GM19023 (cell line): ENCODE data around the gene MESD.

ENCODE experiments used
- ATAC-seq: cut with Tn5 transposase; IDR thresholded peaks from one replicate; pipeline ENCODE4 v1.9.1; 2021; ENCODE audit warnings: mild to moderate bottlenecking, moderate library complexity; ENCODE audit not compliant: unreplicated experiment

MESD gene

DNA sequence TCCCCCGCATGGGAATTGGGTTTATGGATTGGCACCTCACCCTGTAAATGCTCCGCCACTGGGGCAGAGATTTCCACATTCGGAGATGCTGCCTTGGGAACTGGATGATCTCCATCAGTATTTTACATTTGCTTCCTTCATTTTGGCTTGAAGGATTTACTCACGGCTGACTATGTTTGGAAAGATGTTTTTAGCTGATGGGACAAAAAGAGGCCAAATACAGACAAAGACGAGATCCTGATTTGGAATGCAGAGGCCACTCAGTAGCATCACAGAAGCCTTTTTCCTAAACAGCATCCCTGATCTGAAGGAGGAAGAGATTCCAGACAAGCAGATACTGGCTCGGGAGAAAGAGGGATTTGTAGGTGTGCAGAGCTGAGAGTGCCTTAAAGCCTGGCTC is 76.9 kb downstream of the MESD start:
- ATAC-seq: no peak

DNA sequence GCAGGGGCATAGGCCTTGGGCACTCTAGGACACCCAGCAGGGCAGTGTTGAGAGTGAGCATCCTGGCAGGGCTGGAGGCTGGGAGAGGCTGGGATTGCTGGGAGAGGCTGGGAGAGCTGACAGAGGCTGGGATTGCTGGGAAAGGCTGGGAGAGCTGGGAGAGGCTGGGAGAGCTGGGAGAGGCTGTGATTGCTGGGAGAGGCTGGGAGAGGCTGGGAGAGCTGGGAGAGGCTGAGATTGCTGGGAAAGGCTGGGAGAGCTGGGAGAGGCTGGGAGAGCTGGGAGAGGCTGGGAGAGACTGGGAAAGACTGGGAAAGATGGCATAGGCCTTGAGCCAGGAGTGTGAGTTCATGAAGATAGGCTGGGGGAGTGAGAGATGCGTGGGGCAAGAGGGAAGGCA is 77.8 kb downstream of the MESD start:
- ATAC-seq: no peak

DNA sequence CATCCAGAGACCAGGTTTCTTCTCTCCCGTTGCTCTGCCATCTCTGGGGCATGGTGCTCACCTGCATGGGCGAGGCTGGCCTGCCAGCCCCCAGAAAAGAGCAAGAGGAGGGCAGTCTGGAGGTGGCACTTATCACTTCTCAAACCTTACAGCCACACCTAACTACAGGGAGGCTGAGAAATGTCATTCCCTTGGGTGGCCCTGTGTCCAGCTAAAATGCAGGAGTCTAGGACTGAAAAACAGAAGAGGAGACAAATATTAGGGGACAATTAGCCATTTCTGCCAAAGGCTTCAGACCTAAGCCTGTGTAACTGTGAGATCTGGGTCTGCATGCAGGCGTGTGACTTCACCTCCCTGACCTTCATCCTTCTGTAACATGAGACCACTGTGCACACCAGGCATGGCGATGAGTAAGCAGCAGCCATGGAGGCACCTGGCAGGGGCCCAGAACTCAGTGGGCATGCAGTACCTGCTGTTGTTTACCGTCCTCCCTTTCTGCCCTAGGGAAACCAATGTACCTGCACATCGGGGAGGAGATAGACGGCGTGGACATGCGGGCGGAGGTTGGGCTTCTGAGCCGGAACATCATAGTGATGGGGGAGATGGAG is 83.4 kb downstream of the MESD start:
- no peak for ATAC-seq

DNA sequence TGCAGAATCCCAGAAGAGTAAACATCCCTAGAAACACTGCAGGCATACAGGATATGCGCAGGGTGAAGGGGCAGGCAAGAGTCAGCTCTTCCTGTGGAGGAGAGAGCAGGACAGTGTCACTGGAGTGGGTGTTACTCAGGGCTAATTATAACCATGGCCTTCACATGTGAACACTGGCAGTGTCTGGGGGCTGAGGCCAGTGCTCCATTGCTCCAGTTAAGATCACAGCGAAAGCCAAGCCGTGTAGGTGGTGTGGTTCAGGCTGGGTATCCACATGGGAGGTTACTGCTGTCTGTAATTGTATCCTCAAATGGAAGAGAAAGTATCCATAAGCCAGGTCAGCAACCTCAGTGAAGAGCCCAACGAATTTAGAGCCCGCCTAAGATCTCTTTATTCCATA is 84.6 kb downstream of the MESD start:
- ATAC-seq: no peak

DNA sequence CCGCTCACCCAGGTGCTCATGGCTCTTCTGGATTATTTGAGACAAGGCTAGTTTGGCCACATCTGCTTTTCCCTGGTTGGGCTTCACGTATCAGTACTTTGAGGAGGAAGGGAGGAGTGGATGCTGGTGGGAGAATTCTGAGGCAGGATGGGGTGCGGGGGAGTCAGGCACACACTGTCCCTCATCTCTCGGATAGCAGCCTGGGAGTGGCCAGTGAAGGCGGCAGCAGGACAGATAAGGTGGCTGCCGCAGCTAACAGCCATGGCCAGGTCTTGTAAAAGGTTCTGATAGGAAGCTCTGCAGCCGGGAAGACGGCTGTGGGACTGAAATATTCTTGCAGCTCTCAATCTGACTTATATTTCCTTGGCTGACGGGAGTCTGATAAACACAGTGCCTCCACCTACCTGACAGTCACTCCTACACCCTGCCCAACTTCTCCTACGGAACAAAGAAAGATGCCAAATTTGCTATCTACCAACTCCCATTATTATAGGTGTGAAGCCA is 87.3 kb downstream of the MESD start:
- ATAC-seq: no peak

DNA sequence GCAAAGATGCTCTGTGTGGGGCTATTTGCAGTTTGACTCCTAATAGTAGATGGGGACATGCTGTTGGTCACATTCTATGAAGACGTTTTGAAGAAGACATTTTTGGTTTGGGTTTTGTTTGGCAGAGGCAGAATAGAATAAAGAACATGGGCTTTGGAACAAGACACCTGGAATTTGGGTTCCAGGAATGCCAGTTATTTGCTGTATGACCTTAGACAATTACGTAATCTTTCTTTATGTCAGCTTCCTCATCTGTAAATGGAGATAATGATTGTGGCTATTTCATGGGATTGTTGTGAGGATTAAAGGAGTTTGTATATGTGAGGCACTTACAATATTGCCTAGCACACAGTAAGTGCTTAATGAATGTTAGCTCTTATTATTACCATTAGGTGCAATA is 91.6 kb downstream of the MESD start:
- ATAC-seq: no peak
